Testis (tissue), 2 donors: ENCODE results near the gene IGSF9B.

Experiments
- POLR2A ChIP-seq: fragments of 450-650 bp; IDR thresholded peaks from one replicate; pipeline ENCODE4 v1.6.1; 2017; ENCODE audit warnings: antibody characterized with exemption, mild to moderate bottlenecking, moderate library complexity
- TF ChIP-seq, protein P1 (sequence below), 3 experiments: fragments of 450-650 bp in 2 of 3; fragments of 200-600 bp in 1 of 3; sonication (generic) in 1 of 3; IDR thresholded peaks; one replicate each; pipeline ENCODE4 v1.5.1; 2016 to 2019; ENCODE audit warnings: antibody characterized with exemption in 3 of 3, mild to moderate bottlenecking in 2 of 3, moderate library complexity in 1 of 3

GRCh38 chr11:133996671-133997070 lies 39.9 kb upstream of the IGSF9B start:
- TF ChIP-seq, protein P1, sequence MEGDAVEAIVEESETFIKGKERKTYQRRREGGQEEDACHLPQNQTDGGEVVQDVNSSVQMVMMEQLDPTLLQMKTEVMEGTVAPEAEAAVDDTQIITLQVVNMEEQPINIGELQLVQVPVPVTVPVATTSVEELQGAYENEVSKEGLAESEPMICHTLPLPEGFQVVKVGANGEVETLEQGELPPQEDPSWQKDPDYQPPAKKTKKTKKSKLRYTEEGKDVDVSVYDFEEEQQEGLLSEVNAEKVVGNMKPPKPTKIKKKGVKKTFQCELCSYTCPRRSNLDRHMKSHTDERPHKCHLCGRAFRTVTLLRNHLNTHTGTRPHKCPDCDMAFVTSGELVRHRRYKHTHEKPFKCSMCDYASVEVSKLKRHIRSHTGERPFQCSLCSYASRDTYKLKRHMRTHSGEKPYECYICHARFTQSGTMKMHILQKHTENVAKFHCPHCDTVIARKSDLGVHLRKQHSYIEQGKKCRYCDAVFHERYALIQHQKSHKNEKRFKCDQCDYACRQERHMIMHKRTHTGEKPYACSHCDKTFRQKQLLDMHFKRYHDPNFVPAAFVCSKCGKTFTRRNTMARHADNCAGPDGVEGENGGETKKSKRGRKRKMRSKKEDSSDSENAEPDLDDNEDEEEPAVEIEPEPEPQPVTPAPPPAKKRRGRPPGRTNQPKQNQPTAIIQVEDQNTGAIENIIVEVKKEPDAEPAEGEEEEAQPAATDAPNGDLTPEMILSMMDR (IDR thresholded peaks at IDR 0.05) = no peak
- no peak for TF ChIP-seq POLR2A
